HG03108 (cell line): Measurements from ENCODE around the gene NAPG.
A peak's percentile ranks its signal among the peaks of the same experiment; 100 is the strongest.
"Not testable (repeated sequence)": the region's sequence is repeated elsewhere in the genome, so short reads cannot be mapped to it uniquely, and the experiment has no call there.

ENCODE experiments used
- ATAC-seq: cut with Tn5 transposase; IDR thresholded peaks from one replicate; pipeline ENCODE4 v1.9.1; 2021; ENCODE audit warnings: moderate library complexity; ENCODE audit not compliant: unreplicated experiment

Gene NAPG

GRCh38 chr18:10525697-10526560 is at the start of gene NAPG:
NAPG (plus strand) TSS chr18:10526027; CDS start chr18:10526103, 76 bp downstream.
- ATAC-seq: peak; percentile 73

GRCh38 chr18:10476338-10476791 is 49.5 kb upstream of the NAPG start:
- no peak for ATAC-seq

GRCh38 chr18:10477121-10477862 is 48.5 kb upstream of the NAPG start:
- ATAC-seq: no peak

GRCh38 chr18:10477863-10478260 is 48.0 kb upstream of the NAPG start:
- no peak for ATAC-seq

GRCh38 chr18:10481831-10482230 is 44.0 kb upstream of the NAPG start:
- ATAC-seq: no peak

GRCh38 chr18:10482363-10482984 is 43.4 kb upstream of the NAPG start:
- ATAC-seq: no peak

- ATAC-seq: peak; percentile 80
These were observed 42.6 kb upstream of the NAPG start for GRCh38 chr18:10482985-10483949.

- ATAC-seq: no peak
These were observed 40.4 kb upstream of the NAPG start for GRCh38 chr18:10485475-10485874.

GRCh38 chr18:10486362-10486761 is 39.5 kb upstream of the NAPG start:
- ATAC-seq: no peak

GRCh38 chr18:10487154-10487553 is 38.7 kb upstream of the NAPG start:
- no peak for ATAC-seq

GRCh38 chr18:10488017-10488416 is 37.8 kb upstream of the NAPG start:
- ATAC-seq: no peak

GRCh38 chr18:10490401-10491165 is 35.2 kb upstream of the NAPG start:
- ATAC-seq: peak; percentile 99

GRCh38 chr18:10495936-10496335 is 29.9 kb upstream of the NAPG start:
- no peak for ATAC-seq

GRCh38 chr18:10497206-10497749 is 28.5 kb upstream of the NAPG start:
- ATAC-seq: no peak

- ATAC-seq: no peak
These were observed 26.6 kb upstream of the NAPG start for GRCh38 chr18:10499230-10499629.

GRCh38 chr18:10500038-10500437 is 25.8 kb upstream of the NAPG start:
- ATAC-seq: no peak

GRCh38 chr18:10504723-10505122 is 21.1 kb upstream of the NAPG start:
- no peak for ATAC-seq

GRCh38 chr18:10505892-10506291 is 19.9 kb upstream of the NAPG start:
- ATAC-seq: not testable (repeated sequence)

- ATAC-seq: no peak
These were observed 17.2 kb upstream of the NAPG start for GRCh38 chr18:10508591-10508990.
